Measurements from ENCODE around the gene AASS. TPM values are rescaled to one million over a fixed set of nuclear protein-coding genes. Genes with fewer than 3 reads are reported as not detected.

Gene AASS
- 27.6 TPM in 2 replicates for total RNA-seq

GRCh38 chr7:122143751-122144711 lies at the start of gene AASS:
Gene AASS (minus strand): TSS chr7:122144249. CDS start chr7:122133726, 10,523 bp downstream.

Small RNA genes lying within 50 kb of the gene (small RNA-seq; reads per million reads assigned to genes)
- gene RNU7-154P (ENCODE audit: low replicate concordance): not detected

Other genes starting within 250 kb of the AASS start
- gene FEZF1, start 160.5 kb upstream of the AASS start, total RNA-seq: not detected in 2 replicates

Measured in placental pericyte (primary cell).